Endothelial cell of umbilical vein (primary cell): ENCODE results near the gene NAA38. TPM values are rescaled to one million over a fixed set of nuclear protein-coding genes. Genes with fewer than 3 reads are reported as not detected.
"Not testable (repeated sequence)": the region's sequence is repeated elsewhere in the genome, so short reads cannot be mapped to it uniquely, and the experiment has no call there.

Experiments
- BruUV-seq: library from RNA; stranded (reverse); fragments of 400-500 nt; replicated peaks from 2 replicates; lab custom pipeline; 2021; lab: Mats Ljungman, UMichigan
- CTCF ChIA-PET: fragments of 300-600, 350-600 bp; sonication (Branson Sonifier 250); formaldehyde crosslinking; loops from one replicate; lab custom pipeline; 2021; ENCODE audit warnings: antibody characterized with exemption, inconsistent platforms; lab: Charles Lee
- POLR2A ChIA-PET: fragments of 300-600, 350-600 bp; sonication (Branson Sonifier 250); formaldehyde crosslinking; loops from one replicate; lab custom pipeline; 2021; ENCODE audit warnings: antibody characterized with exemption, inconsistent platforms; lab: Charles Lee
- DNase-seq: peaks from one replicate; pipeline ENCODE4 v3.0.0-alpha.2; 2011; ENCODE audit warnings: low read depth, low spot score
- FAIRE-seq: peaks from 2 replicates; lab custom pipeline; 2011; peaks lifted over from hg19 to GRCh38; lab: Jason Lieb, UNC
- H2AFZ ChIP-seq: 2 replicates; pipeline ENCODE4 v1.6.0; 2012; ENCODE audit warnings: low read depth, low read length, control low read depth, inconsistent platforms
- H3K27ac ChIP-seq: 2 replicates; pipeline ENCODE4 v1.5.1; 2011; ENCODE audit warnings: low read depth, mild to moderate bottlenecking, control low read depth, low read length, moderate library complexity; ENCODE audit not compliant: insufficient read depth
- H3K27me3 ChIP-seq, 2 experiments: 2 replicates each; pipeline versions ENCODE4 v1.6.0 to v1.6.1; 2011; ENCODE audit warnings: low read length in 2 of 2, mixed read lengths in 1 of 2; ENCODE audit not compliant: control insufficient read depth in 2 of 2, insufficient read depth in 2 of 2
- H3K36me3 ChIP-seq, 2 experiments: 2 replicates in 1 of 2; 3 replicates in 1 of 2; pipeline ENCODE4 v1.5.1; 2011; ENCODE audit warnings: low read length in 2 of 2, mild to moderate bottlenecking in 1 of 2, moderate library complexity in 1 of 2; ENCODE audit not compliant: control insufficient read depth in 2 of 2, insufficient read depth in 2 of 2; ENCODE audit errors: extremely low read depth in 1 of 2
- H3K4me1 ChIP-seq: 3 replicates; pipeline ENCODE4 v1.5.1; 2011; ENCODE audit warnings: mild to moderate bottlenecking, low read length; ENCODE audit not compliant: control insufficient read depth, insufficient read depth; ENCODE audit errors: extremely low read depth
- H3K4me2 ChIP-seq: 2 replicates; pipeline ENCODE4 v1.6.1; 2011; ENCODE audit warnings: low read length, control low read depth, mixed read lengths; ENCODE audit not compliant: insufficient read depth
- H3K4me3 ChIP-seq, 3 experiments: fragments of 200-600 bp in 1 of 3; sonication (generic), shearing (Covaris generic) in 1 of 3; replicated peaks in 1 of 3; 2 replicates each; pipeline ENCODE4 v1.5.1; 2011 to 2016; ENCODE audit warnings: control low read depth in 3 of 3, low read length in 3 of 3, mild to moderate bottlenecking in 2 of 3, inconsistent platforms in 1 of 3, low read depth in 1 of 3, moderate library complexity in 1 of 3; ENCODE audit not compliant: insufficient read depth in 1 of 3
- H3K79me2 ChIP-seq: 2 replicates; pipeline ENCODE4 v1.6.0; 2012; ENCODE audit warnings: low read length, inconsistent platforms; ENCODE audit not compliant: control insufficient read depth, insufficient read depth
- H3K9ac ChIP-seq: replicated peaks from 2 replicates; pipeline ENCODE3; 2011; ENCODE audit warnings: low read length, control low read depth; ENCODE audit not compliant: insufficient read depth; ENCODE audit errors: extremely low read depth
- H3K9me1 ChIP-seq: replicated peaks from 3 replicates; pipeline ENCODE4 v1.6.0; 2011; ENCODE audit warnings: mild to moderate bottlenecking, low read length; ENCODE audit not compliant: control insufficient read depth, insufficient read depth; ENCODE audit errors: extremely low read depth
- H3K9me3 ChIP-seq: replicated peaks from 2 replicates; pipeline ENCODE4 v1.5.1; 2012; ENCODE audit warnings: low read length, inconsistent platforms; ENCODE audit not compliant: control insufficient read depth, insufficient read depth
- H4K20me1 ChIP-seq: replicated peaks from 2 replicates; pipeline ENCODE3; 2011; ENCODE audit warnings: mild to moderate bottlenecking, low read length; ENCODE audit not compliant: control insufficient read depth, insufficient read depth; ENCODE audit errors: extremely low read depth
- EZH2 ChIP-seq: IDR thresholded peaks from 2 replicates; pipeline ENCODE4 v1.6.1; 2012; ENCODE audit warnings: borderline replicate concordance, low read depth, mild to moderate bottlenecking, moderate library complexity, low read length, inconsistent platforms; ENCODE audit not compliant: severe bottlenecking
- FOS ChIP-seq: IDR thresholded peaks from 2 replicates; pipeline ENCODE4 v1.6.1; 2011; ENCODE audit warnings: mild to moderate bottlenecking, low read length, moderate library complexity, borderline replicate concordance; ENCODE audit not compliant: insufficient read depth
- GATA2 ChIP-seq: IDR thresholded peaks from 2 replicates; pipeline ENCODE4 v1.7.0; 2011; ENCODE audit warnings: low read depth, mild to moderate bottlenecking, moderate library complexity, mixed read lengths, low read length; ENCODE audit not compliant: insufficient read length, insufficient read depth
- MAX ChIP-seq: IDR thresholded peaks from 2 replicates; pipeline ENCODE4 v1.6.1; 2011; ENCODE audit not compliant: insufficient read depth, insufficient read length
- MYC ChIP-seq: IDR thresholded peaks from one replicate; pipeline ENCODE4 v1.6.1; 2011; ENCODE audit warnings: mild to moderate bottlenecking, low read depth, low read length
- POLR2A ChIP-seq: IDR thresholded peaks from 2 replicates; pipeline ENCODE4 v1.6.1; 2012; ENCODE audit warnings: low read depth, mild to moderate bottlenecking, control low read depth, low read length
- POLR2AphosphoS5 ChIP-seq: IDR thresholded peaks from 2 replicates; pipeline ENCODE4 v1.6.1; 2012; ENCODE audit warnings: low read depth, mild to moderate bottlenecking, control low read depth, low read length, moderate library complexity; ENCODE audit not compliant: insufficient read depth
- dilution Hi-C: fragments of 300-500 bp; cut with MboI; formaldehyde crosslinking; loops from one replicate; pipeline ENCODE4 v1.15.0; 2019; ENCODE audit warnings: low sequenced_read_pairs; ENCODE audit not compliant: extremely low pct_ligation_motif_present
- intact Hi-C: fragments of 100-400 bp; cut with micrococcal nuclease; formaldehyde crosslinking; loops from one replicate; pipeline ENCODE4 v1.10.0; 2022
- polyA plus RNA-seq, 4 experiments: library from polyadenylated mRNA; depleted of rRNA in 3 of 4; stranded (reverse) in 3 of 4; unstranded in 1 of 4; fragments of >200 nt; gene quantifications; 2 replicates each; pipeline versions ENCODE4 v1.2.1 to v1.2.3, GENCODE V29; 2011 to 2012; ENCODE audit warnings: missing spikeins in 1 of 4
- total RNA-seq: library from RNA; stranded (reverse); gene quantifications from 2 replicates; pipeline ENCODE4 v1.2.3, GENCODE V29; 2021
- TF ChIP-seq, protein P1 (sequence below), 2 donors: IDR thresholded peaks; 1 replicate in 1 of 2; 2 replicates in 1 of 2; pipeline ENCODE4 v1.5.1; 2011; ENCODE audit warnings: low read length in 2 of 2, mild to moderate bottlenecking in 2 of 2, moderate library complexity in 2 of 2, control low read depth in 1 of 2, inconsistent platforms in 1 of 2, low read depth in 1 of 2; ENCODE audit not compliant: insufficient read depth in 1 of 2; ENCODE audit errors: extremely low read depth in 1 of 2

The NAA38 gene
- total and polyA plus RNA-seq, 2 donors (not counting 3 experiments of a cell fraction or from before 2014, with no cell fraction given), result 119 to 267 TPM

DNA sequence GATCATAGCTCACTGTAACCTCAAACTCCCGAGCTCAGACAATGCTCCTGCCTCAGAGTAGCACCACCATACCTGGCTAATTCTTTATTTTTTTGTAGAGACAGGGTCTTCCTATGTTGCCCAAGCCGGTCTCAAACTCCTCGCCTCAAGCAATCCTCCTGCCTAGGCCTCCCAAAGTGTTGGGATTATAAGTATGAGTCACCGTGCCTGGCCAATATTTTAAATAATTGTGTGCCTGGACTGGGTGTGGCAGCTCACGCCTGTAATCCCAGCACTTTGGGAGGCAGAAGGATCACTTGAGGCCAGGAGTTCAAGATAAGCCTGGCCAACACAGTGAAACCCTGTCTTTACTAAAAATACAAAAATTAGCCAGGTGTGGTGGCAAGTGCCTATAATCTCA, 7.0 kb upstream of the NAA38 start:
- H3K9me3 ChIP-seq, H3K9ac ChIP-seq, H3K4me1 ChIP-seq, intact Hi-C loops, FAIRE-seq, BruUV-seq, H3K27me3 ChIP-seq, H2AFZ ChIP-seq, H4K20me1 ChIP-seq, POLR2A ChIA-PET, H3K79me2 ChIP-seq, H3K27ac ChIP-seq, dilution Hi-C loops, H3K36me3 ChIP-seq, DNase-seq, H3K9me1 ChIP-seq, H3K4me2 ChIP-seq, H3K4me3 ChIP-seq: not testable (repeated sequence)
- CTCF ChIA-PET, result interaction anchor here (0.6 to 5.2 kb wide), 14 partner anchors 25 to 193 kb away, joined by 3 to 58 read pairs (median 4); partner anchors contain the start of genes CHD3 and RNF227

DNA sequence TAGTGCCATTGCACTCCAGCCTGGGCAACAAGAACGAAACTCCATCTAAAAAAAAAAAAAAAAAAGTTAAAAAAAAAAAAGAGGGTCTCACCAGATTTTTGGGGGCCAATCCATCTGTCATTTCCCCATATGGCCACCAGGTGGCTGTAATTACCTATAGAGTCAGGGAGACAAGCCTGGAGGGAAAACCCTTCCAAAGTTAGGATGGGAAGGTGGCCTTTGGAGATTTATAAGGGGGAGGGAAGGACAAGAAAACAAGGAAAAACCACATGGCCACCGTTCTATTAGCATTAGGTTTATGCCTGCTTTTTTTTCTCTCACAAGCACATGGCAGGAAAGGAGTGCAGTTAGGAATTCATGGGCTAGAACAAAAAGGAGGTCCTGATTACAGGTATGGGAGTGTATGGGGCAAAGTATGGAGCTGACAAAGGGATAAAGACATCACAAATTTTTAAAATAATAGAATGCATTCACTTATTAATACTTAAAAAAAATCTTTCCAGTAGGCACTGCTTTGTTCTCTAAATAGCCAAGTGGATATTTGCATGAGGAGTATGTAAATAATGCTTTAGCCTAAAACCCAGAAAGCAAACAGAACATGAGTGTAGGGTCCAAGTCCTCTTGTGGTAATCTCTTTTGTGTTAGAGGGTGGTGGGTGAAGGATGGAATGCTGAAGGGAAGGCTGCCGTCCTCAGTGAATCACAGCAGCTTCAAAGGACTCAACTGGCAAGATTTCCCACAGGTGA, 5.5 kb upstream of the NAA38 start:
- H4K20me1 ChIP-seq, result peaks cover 2% of the 10 kb centered on the region
- BruUV-seq, result no TSS peak
- dilution Hi-C loops, result no loop called here
- no peaks in the 10 kb centered on the region for H3K79me2 ChIP-seq
- H3K4me2 ChIP-seq, result no peak overlapping the region
- peak; percentile 57 for DNase-seq
- peaks cover 15% of the 10 kb centered on the region for H3K4me1 ChIP-seq
- intact Hi-C loops, result loop anchor here (1.0 kb wide), 5 partner anchors 24 to 194 kb away; no protein-coding TSS in a partner anchor
- H3K9ac ChIP-seq, result no peak overlapping the region
- TF ChIP-seq POLR2A (no peak), EZH2 (no peak), POLR2AphosphoS5 (no peak), MYC (no peak), FOS (no peak), MAX (no peak), GATA2 (no peak)
- TF ChIP-seq, protein P1, sequence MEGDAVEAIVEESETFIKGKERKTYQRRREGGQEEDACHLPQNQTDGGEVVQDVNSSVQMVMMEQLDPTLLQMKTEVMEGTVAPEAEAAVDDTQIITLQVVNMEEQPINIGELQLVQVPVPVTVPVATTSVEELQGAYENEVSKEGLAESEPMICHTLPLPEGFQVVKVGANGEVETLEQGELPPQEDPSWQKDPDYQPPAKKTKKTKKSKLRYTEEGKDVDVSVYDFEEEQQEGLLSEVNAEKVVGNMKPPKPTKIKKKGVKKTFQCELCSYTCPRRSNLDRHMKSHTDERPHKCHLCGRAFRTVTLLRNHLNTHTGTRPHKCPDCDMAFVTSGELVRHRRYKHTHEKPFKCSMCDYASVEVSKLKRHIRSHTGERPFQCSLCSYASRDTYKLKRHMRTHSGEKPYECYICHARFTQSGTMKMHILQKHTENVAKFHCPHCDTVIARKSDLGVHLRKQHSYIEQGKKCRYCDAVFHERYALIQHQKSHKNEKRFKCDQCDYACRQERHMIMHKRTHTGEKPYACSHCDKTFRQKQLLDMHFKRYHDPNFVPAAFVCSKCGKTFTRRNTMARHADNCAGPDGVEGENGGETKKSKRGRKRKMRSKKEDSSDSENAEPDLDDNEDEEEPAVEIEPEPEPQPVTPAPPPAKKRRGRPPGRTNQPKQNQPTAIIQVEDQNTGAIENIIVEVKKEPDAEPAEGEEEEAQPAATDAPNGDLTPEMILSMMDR (IDR thresholded peaks at IDR 0.05; ENCODE audit: extremely low read depth in 1 of 2, insufficient read depth in 1 of 2, low read depth in 1 of 2, low read length in 2 of 2), result peak; percentile 46 to 63
- H3K9me1 ChIP-seq, result no peaks in the 10 kb centered on the region
- H3K27ac ChIP-seq, result no peak overlapping the region
- no peaks in the 10 kb centered on the region for H3K36me3 ChIP-seq
- no peak overlapping the region for H3K4me3 ChIP-seq
- POLR2A ChIA-PET, result no interaction called here
- CTCF ChIA-PET, result interaction anchor here (0.7 to 5.2 kb wide), 25 partner anchors 10 to 833 kb away, joined by 3 to 58 read pairs (median 4); partner anchors contain the start of gene KDM6B
- no peak for FAIRE-seq
- H2AFZ ChIP-seq, result no peak overlapping the region
- H3K27me3 ChIP-seq, result no peaks in the 10 kb centered on the region
- H3K9me3 ChIP-seq, result no peaks in the 10 kb centered on the region
